SK-N-SH (cell line): ENCODE results near the gene ANKRD2. TPM values are rescaled to one million over a fixed set of nuclear protein-coding genes. Genes with fewer than 3 reads are reported as not detected.

Experiments
- CTCF ChIA-PET: fragments of 300-600, 350-600 bp; formaldehyde crosslinking; extraction: SDS; loops from one replicate; lab custom pipeline; 2021; lab: Yijun Ruan, JAX
- POLR2A ChIA-PET: fragments of 350-600 bp; sonication (Branson Sonifier 250); formaldehyde crosslinking; extraction: SDS; loops from one replicate; lab custom pipeline; 2020; ENCODE audit warnings: antibody characterized with exemption, inconsistent platforms; lab: Yijun Ruan, JAX
- DNase-seq: peaks from one replicate; pipeline ENCODE4 v3.0.0; 2012
- H2AFZ ChIP-seq: fragments of 200-600 bp; sonication (generic); 2 replicates; pipeline ENCODE4 v1.8.1; 2016; ENCODE audit warnings: antibody characterized with exemption, mild to moderate bottlenecking, low read depth
- H3F3A ChIP-seq: fragments of 200-600 bp; sonication (generic); replicated peaks from 2 replicates; pipeline ENCODE3; 2016; ENCODE audit warnings: antibody characterized with exemption, mild to moderate bottlenecking; ENCODE audit not compliant: insufficient read depth
- H3K27ac ChIP-seq, 2 experiments: fragments of 200-500 bp in 1 of 2; fragments of 200-600 bp in 1 of 2; sonication (Bioruptor generic) in 1 of 2; sonication (generic), shearing (Covaris generic) in 1 of 2; 2 replicates each; pipeline versions ENCODE4 v1.5.1 to v1.6.1; 2014 to 2016; ENCODE audit warnings: low read depth in 2 of 2, inconsistent platforms in 1 of 2, low read length in 1 of 2, mild to moderate bottlenecking in 1 of 2, mixed read lengths in 1 of 2
- H3K27me3 ChIP-seq: fragments of 200-600 bp; sonication (generic), shearing (Covaris generic); 2 replicates; pipeline ENCODE4 v1.6.1; 2016; ENCODE audit warnings: mixed run types; ENCODE audit not compliant: insufficient read depth
- H3K36me3 ChIP-seq, 2 experiments: fragments of 200-500 bp in 1 of 2; fragments of 200-600 bp in 1 of 2; sonication (Bioruptor generic) in 1 of 2; sonication (generic) in 1 of 2; replicated peaks in 1 of 2; 2 replicates each; pipeline versions ENCODE3 to v1.5.1; 2014 to 2016; ENCODE audit warnings: low read length in 1 of 2, mild to moderate bottlenecking in 1 of 2; ENCODE audit not compliant: insufficient read depth in 2 of 2, control insufficient read depth in 1 of 2
- H3K4me1 ChIP-seq, 2 experiments: fragments of 200-500 bp in 1 of 2; fragments of 200-600 bp in 1 of 2; sonication (Bioruptor generic) in 1 of 2; sonication (generic), shearing (Covaris generic) in 1 of 2; 2 replicates each; pipeline versions ENCODE4 v1.5.1 to v1.6.1; 2014 to 2016; ENCODE audit warnings: low read depth in 1 of 2, low read length in 1 of 2, mixed run types in 1 of 2; ENCODE audit not compliant: insufficient read depth in 2 of 2, control insufficient read depth in 1 of 2
- H3K4me2 ChIP-seq: fragments of 200-600 bp; sonication (generic), shearing (Covaris generic); 2 replicates; pipeline ENCODE4 v1.6.1; 2017; ENCODE audit warnings: mixed run types
- H3K4me3 ChIP-seq, 2 experiments: fragments of 200-500 bp in 1 of 2; fragments of 200-600 bp in 1 of 2; sonication (Bioruptor generic) in 1 of 2; sonication (generic), shearing (Covaris generic) in 1 of 2; 2 replicates each; pipeline versions ENCODE4 v1.5.1 to v1.8.1; 2014 to 2016; ENCODE audit warnings: low read depth in 2 of 2, inconsistent platforms in 1 of 2, low read length in 1 of 2, mild to moderate bottlenecking in 1 of 2, mixed read lengths in 1 of 2, moderate library complexity in 1 of 2
- H3K79me2 ChIP-seq: fragments of 200-600 bp; sonication (generic); 2 replicates; pipeline ENCODE4 v1.8.1; 2017; ENCODE audit warnings: mild to moderate bottlenecking; ENCODE audit not compliant: insufficient read depth
- H3K9ac ChIP-seq: fragments of 200-600 bp; sonication (generic); 2 replicates; pipeline ENCODE4 v1.6.1; 2017; ENCODE audit warnings: mixed run types
- H3K9me2 ChIP-seq: fragments of 200-600 bp; sonication (generic); 2 replicates; pipeline ENCODE4 v1.6.1; 2017; ENCODE audit warnings: mixed run types
- H3K9me3 ChIP-seq: fragments of 200-600 bp; sonication (generic); 2 replicates; pipeline ENCODE4 v1.6.1; 2017; ENCODE audit warnings: mixed run types, mild to moderate bottlenecking, moderate library complexity
- H4K20me1 ChIP-seq: fragments of 200-600 bp; sonication (generic); 2 replicates; pipeline ENCODE4 v1.6.1; 2017; ENCODE audit warnings: mild to moderate bottlenecking, mixed run types; ENCODE audit not compliant: insufficient read depth
- EP300 ChIP-seq, 2 experiments: IDR thresholded peaks; 2 replicates each; pipeline versions ENCODE4 v1.4.0 to v1.6.1; 2012; ENCODE audit warnings: borderline replicate concordance in 1 of 2, low read depth in 1 of 2, low read length in 1 of 2
- GATA2 ChIP-seq: sonication (generic); formaldehyde crosslinking; IDR thresholded peaks from 2 replicates; pipeline ENCODE4 v1.5.0; 2020; ENCODE audit warnings: mild to moderate bottlenecking, missing genetic modification reagents
- JUND ChIP-seq: IDR thresholded peaks from 2 replicates; pipeline ENCODE4 v1.4.0; 2012
- MEF2A ChIP-seq: IDR thresholded peaks from 2 replicates; pipeline ENCODE4 v1.4.0; 2012; ENCODE audit warnings: low read depth, borderline replicate concordance
- RFX5 ChIP-seq: IDR thresholded peaks from 2 replicates; pipeline ENCODE4 v1.6.1; 2012; ENCODE audit warnings: mild to moderate bottlenecking, improper control_type of control experiment, low read length
- TCF12 ChIP-seq: IDR thresholded peaks from 2 replicates; pipeline ENCODE4 v1.4.0; 2012
- WGBS: methylation state at CpG from one replicate; pipeline ENCODE4 v1.1.6; 2017; ENCODE audit warnings: low lambda C conversion rate; 5-methylcytosine and 5-hydroxymethylcytosine counted together
- polyA plus RNA-seq, 3 experiments: library from polyadenylated mRNA; depleted of rRNA; stranded (reverse); fragments of >200 nt; gene quantifications; 2 replicates each; pipeline ENCODE4 v1.2.3, GENCODE V29; 2012
- TF ChIP-seq, protein P1 (sequence below): IDR thresholded peaks from 2 replicates; pipeline ENCODE4 v1.4.0; 2012; ENCODE audit warnings: low read depth
- TF ChIP-seq, protein P2 (sequence below): fragments of 150-350 bp; IDR thresholded peaks from 2 replicates; pipeline ENCODE4 v1.6.1; 2017; ENCODE audit warnings: antibody characterized with exemption, low read length, low read depth, borderline replicate concordance
- TF ChIP-seq, protein P3 (sequence below): IDR thresholded peaks from 2 replicates; pipeline ENCODE4 v1.6.1; 2012; ENCODE audit warnings: mild to moderate bottlenecking, low read depth, low read length, moderate library complexity
- TF ChIP-seq, protein P4 (sequence below): fragments of 200-600 bp; sonication (generic); IDR thresholded peaks from 2 replicates; pipeline ENCODE4 v1.6.1; 2017; ENCODE audit warnings: antibody characterized with exemption, mild to moderate bottlenecking, moderate library complexity

ANKRD2 gene
- polyA plus RNA-seq, 1 of the 3 experiments (the other 2 are of a cell fraction): 0.72 TPM

DNA sequence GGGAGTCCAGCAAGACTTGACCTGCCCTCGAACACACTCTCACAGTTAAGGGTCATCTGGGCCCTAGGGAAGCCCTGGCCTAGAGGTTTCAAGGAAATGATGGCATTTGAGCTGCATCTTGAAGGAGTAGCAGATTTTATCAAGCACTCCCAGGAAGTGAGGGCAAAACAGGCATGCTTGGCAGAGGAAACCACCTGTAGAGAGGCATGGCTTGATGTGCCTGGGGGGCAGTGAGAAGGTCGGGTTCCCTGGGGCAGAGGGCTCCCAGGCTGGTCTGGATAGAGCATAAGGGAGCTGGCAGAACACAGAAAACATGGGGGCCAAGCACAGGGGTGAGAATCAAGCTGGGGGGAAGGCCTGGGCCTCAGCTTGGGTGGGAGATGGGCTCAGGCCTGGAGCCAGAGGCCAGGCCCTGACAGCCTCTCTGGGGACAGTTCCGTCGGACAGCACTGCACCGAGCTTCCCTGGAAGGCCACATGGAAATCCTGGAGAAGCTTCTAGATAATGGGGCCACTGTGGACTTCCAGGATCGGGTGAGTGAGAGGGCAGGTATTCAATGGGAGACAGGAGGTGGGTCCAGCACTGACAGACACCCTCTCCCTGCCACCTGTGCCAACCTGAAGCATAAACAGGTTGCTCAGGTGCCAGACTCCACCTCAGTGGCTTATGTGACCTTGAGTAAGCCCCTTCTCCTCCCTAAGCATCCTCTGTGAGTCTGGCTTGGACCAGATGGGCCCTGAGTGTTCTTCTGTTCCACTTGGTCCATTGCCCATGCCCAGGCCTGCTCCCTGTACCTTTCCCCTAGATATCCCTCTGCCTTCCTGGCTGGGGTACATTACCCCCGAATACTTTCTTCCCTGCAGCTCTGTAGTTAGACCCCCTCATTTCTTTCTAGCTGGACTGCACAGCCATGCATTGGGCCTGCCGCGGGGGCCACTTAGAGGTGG, 8.1 kb downstream of the ANKRD2 start:
- peaks cover 0 to 21% of the 10 kb centered on the region in 2 experiments; a peak in 1 of 4 replicates for H3K4me1 ChIP-seq
- ChIA-PET POLR2A (no interaction called here), CTCF (interaction anchor here (0.6 to 0.7 kb wide), 2 partner anchors 8 to 130 kb away, joined by 3 to 4 read pairs; partner anchors contain the start of gene ANKRD2)
- H3K79me2 ChIP-seq: no peaks in the 10 kb centered on the region
- no peaks in the 10 kb centered on the region for H3K27me3 ChIP-seq
- H3K9me2 ChIP-seq: no peaks in the 10 kb centered on the region
- no peaks in the 10 kb centered on the region for H3K36me3 ChIP-seq
- H3K9me3 ChIP-seq: no peaks in the 10 kb centered on the region
- no peak overlapping the region for H2AFZ ChIP-seq
- no peak overlapping the region for H3K27ac ChIP-seq
- 78% methylated on average over 6 of the region's 9 CpGs for WGBS
- TF ChIP-seq MEF2A (no peak), GATA2 (no peak), RFX5 (no peak), EP300 (IDR thresholded peaks at IDR 0.05; ENCODE audit: borderline replicate concordance in 1 of 2, low read depth in 1 of 2, low read length in 1 of 2) (no peak), TCF12 (no peak), JUND (no peak)
- TF ChIP-seq, protein P1, sequence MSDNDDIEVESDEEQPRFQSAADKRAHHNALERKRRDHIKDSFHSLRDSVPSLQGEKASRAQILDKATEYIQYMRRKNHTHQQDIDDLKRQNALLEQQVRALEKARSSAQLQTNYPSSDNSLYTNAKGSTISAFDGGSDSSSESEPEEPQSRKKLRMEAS: no peak
- TF ChIP-seq, protein P2, sequence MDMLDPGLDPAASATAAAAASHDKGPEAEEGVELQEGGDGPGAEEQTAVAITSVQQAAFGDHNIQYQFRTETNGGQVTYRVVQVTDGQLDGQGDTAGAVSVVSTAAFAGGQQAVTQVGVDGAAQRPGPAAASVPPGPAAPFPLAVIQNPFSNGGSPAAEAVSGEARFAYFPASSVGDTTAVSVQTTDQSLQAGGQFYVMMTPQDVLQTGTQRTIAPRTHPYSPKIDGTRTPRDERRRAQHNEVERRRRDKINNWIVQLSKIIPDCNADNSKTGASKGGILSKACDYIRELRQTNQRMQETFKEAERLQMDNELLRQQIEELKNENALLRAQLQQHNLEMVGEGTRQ: no peak
- TF ChIP-seq, protein P3, sequence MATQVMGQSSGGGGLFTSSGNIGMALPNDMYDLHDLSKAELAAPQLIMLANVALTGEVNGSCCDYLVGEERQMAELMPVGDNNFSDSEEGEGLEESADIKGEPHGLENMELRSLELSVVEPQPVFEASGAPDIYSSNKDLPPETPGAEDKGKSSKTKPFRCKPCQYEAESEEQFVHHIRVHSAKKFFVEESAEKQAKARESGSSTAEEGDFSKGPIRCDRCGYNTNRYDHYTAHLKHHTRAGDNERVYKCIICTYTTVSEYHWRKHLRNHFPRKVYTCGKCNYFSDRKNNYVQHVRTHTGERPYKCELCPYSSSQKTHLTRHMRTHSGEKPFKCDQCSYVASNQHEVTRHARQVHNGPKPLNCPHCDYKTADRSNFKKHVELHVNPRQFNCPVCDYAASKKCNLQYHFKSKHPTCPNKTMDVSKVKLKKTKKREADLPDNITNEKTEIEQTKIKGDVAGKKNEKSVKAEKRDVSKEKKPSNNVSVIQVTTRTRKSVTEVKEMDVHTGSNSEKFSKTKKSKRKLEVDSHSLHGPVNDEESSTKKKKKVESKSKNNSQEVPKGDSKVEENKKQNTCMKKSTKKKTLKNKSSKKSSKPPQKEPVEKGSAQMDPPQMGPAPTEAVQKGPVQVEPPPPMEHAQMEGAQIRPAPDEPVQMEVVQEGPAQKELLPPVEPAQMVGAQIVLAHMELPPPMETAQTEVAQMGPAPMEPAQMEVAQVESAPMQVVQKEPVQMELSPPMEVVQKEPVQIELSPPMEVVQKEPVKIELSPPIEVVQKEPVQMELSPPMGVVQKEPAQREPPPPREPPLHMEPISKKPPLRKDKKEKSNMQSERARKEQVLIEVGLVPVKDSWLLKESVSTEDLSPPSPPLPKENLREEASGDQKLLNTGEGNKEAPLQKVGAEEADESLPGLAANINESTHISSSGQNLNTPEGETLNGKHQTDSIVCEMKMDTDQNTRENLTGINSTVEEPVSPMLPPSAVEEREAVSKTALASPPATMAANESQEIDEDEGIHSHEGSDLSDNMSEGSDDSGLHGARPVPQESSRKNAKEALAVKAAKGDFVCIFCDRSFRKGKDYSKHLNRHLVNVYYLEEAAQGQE: no peak
- TF ChIP-seq, protein P4, sequence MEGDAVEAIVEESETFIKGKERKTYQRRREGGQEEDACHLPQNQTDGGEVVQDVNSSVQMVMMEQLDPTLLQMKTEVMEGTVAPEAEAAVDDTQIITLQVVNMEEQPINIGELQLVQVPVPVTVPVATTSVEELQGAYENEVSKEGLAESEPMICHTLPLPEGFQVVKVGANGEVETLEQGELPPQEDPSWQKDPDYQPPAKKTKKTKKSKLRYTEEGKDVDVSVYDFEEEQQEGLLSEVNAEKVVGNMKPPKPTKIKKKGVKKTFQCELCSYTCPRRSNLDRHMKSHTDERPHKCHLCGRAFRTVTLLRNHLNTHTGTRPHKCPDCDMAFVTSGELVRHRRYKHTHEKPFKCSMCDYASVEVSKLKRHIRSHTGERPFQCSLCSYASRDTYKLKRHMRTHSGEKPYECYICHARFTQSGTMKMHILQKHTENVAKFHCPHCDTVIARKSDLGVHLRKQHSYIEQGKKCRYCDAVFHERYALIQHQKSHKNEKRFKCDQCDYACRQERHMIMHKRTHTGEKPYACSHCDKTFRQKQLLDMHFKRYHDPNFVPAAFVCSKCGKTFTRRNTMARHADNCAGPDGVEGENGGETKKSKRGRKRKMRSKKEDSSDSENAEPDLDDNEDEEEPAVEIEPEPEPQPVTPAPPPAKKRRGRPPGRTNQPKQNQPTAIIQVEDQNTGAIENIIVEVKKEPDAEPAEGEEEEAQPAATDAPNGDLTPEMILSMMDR: no peak
- peak; percentile 12 for DNase-seq
- H3K9ac ChIP-seq: no peak overlapping the region
- H3F3A ChIP-seq: peaks cover 5% of the 10 kb centered on the region
- no peak overlapping the region for H3K4me2 ChIP-seq
- no peaks in the 10 kb centered on the region for H4K20me1 ChIP-seq
- no peak overlapping the region for H3K4me3 ChIP-seq
